PC-3 (cell line): ENCODE measurements around the gene IFT25. TPM values are rescaled to one million over a fixed set of nuclear protein-coding genes. Genes with fewer than 3 reads are reported as not detected.

Experiments
- ATAC-seq: fragments of 200-7000 bp; cut with Tn5 transposase; 2 replicates; pipeline ENCODE4 v1.9.1; 2020; ENCODE audit warnings: mild to moderate bottlenecking, moderate library complexity
- BruUV-seq: library from RNA; stranded (reverse); fragments of 400-500 nt; replicated peaks from 2 replicates; lab custom pipeline; 2021; lab: Mats Ljungman, UMichigan
- CTCF ChIA-PET: fragments of 300-600 bp; sonication (Branson Sonifier 250); formaldehyde crosslinking; loops from one replicate; lab custom pipeline; 2022; ENCODE audit warnings: antibody characterized with exemption; lab: Charles Lee
- POLR2A ChIA-PET: fragments of 300-600 bp; sonication (Branson Sonifier 250); formaldehyde crosslinking; loops from one replicate; lab custom pipeline; 2022; ENCODE audit warnings: antibody characterized with exemption; ENCODE audit not compliant: unreplicated experiment; lab: Charles Lee
- DNase-seq: peaks from one replicate; pipeline ENCODE4 v3.0.0-alpha.2; 2015
- H2AFZ ChIP-seq: fragments of 300-600 bp; sonication (generic); 2 replicates; pipeline ENCODE4 v1.6.0; 2016; ENCODE audit warnings: antibody characterized with exemption, low read length
- H3F3A ChIP-seq: fragments of 300-600 bp; sonication (generic); one replicate; pipeline ENCODE4 v1.6.0; 2017; ENCODE audit warnings: antibody characterized with exemption, low read length, control low read depth, mild to moderate bottlenecking; ENCODE audit not compliant: unreplicated experiment
- H3K27ac ChIP-seq: fragments of 300-600 bp; sonication (generic); 2 replicates; pipeline ENCODE4 v1.5.1; 2016; ENCODE audit warnings: mild to moderate bottlenecking, low read length
- H3K27me3 ChIP-seq: fragments of 300-600 bp; sonication (generic); 2 replicates; pipeline ENCODE4 v1.6.1; 2016; ENCODE audit warnings: low read length, mixed read lengths
- H3K36me3 ChIP-seq: fragments of 300-600 bp; sonication (generic); 2 replicates; pipeline ENCODE4 v1.6.1; 2016; ENCODE audit warnings: low read depth, mixed run types, low read length, mixed read lengths
- H3K4me1 ChIP-seq: fragments of 300-600 bp; sonication (generic); 2 replicates; pipeline ENCODE4 v1.5.1; 2016; ENCODE audit warnings: low read length; ENCODE audit not compliant: insufficient read depth
- H3K4me2 ChIP-seq: fragments of 300-600 bp; sonication (generic); 2 replicates; pipeline ENCODE4 v1.6.0; 2016; ENCODE audit warnings: low read length
- H3K4me3 ChIP-seq: fragments of 300-600 bp; sonication (generic); 2 replicates; pipeline ENCODE4 v1.5.1; 2016; ENCODE audit warnings: mild to moderate bottlenecking, low read length, mixed read lengths
- H3K79me2 ChIP-seq: fragments of 300-600 bp; sonication (generic); 2 replicates; pipeline ENCODE4 v1.6.1; 2017; ENCODE audit warnings: low read length, mixed read lengths
- H3K9ac ChIP-seq: fragments of 300-600 bp; sonication (generic); 2 replicates; pipeline ENCODE4 v1.6.0; 2016; ENCODE audit warnings: mild to moderate bottlenecking, low read length
- H3K9me2 ChIP-seq: fragments of 300-600 bp; sonication (generic); replicated peaks from 2 replicates; pipeline ENCODE4 v1.6.1; 2016; ENCODE audit warnings: mixed run types, low read length, mixed read lengths
- H3K9me3 ChIP-seq: fragments of 300-600 bp; sonication (generic); 2 replicates; pipeline ENCODE4 v1.6.1; 2016; ENCODE audit warnings: low read length, mixed read lengths
- H4K20me1 ChIP-seq: fragments of 300-600 bp; sonication (generic); 2 replicates; pipeline ENCODE4 v1.6.1; 2016; ENCODE audit warnings: low read length, mixed read lengths
- CTCF ChIP-seq: fragments of 300-600 bp; sonication (generic); conservative IDR thresholded peaks from 2 replicates; pipeline ENCODE4 v1.5.1; 2017; ENCODE audit warnings: antibody characterized with exemption, low read depth, mild to moderate bottlenecking, low read length
- EZH2 ChIP-seq: fragments of 300-600 bp; sonication (generic); IDR thresholded peaks from one replicate; pipeline ENCODE4 v1.6.1; 2017; ENCODE audit warnings: antibody characterized with exemption, mild to moderate bottlenecking, low read length; ENCODE audit not compliant: unreplicated experiment
- EZH2phosphoT487 ChIP-seq: fragments of 300-600 bp; sonication (generic); IDR thresholded peaks from 2 replicates; pipeline ENCODE4 v1.6.1; 2018; ENCODE audit warnings: mild to moderate bottlenecking, antibody characterized with exemption, low read length, borderline replicate concordance
- intact Hi-C: fragments of 100-400 bp; cut with micrococcal nuclease; formaldehyde crosslinking; loops from 2 replicates; pipeline ENCODE4 v1.9.0; 2023
- total RNA-seq: library from RNA; depleted of rRNA; stranded (reverse); fragments of >200 nt; gene quantifications from 2 replicates; pipeline ENCODE4 v1.2.3, GENCODE V29; 2014

Gene IFT25
- total RNA-seq, 1 experiment from 2014 or later, result 66.7 TPM

- Histone ChIP-seq H3K79me2 (no peaks in the 10 kb centered on the region), H3K4me2 (no peak overlapping the region), H3K27ac (no peak overlapping the region), H2AFZ (no peak overlapping the region), H3F3A (no peaks in the 10 kb centered on the region), H3K9me3 (no peaks in the 10 kb centered on the region), H4K20me1 (no peaks in the 10 kb centered on the region), H3K36me3 (no peaks in the 10 kb centered on the region), H3K4me1 (peaks cover 7% of the 10 kb centered on the region; the same call in 1 of the 2 replicates), H3K9me2 (no peaks in the 10 kb centered on the region), H3K4me3 (no peak overlapping the region), H3K27me3 (no peaks in the 10 kb centered on the region), H3K9ac (no peak overlapping the region)
- ChIA-PET POLR2A (no interaction called here), CTCF (no interaction called here)
- intact Hi-C loops, result no loop called here
- ATAC-seq, result no peak
- no TSS peak for BruUV-seq
- TF ChIP-seq EZH2 (no peak), EZH2phosphoT487 (no peak), CTCF (no peak)
- no peak for DNase-seq
Observed at GRCh38 chr1:53906121-53906520, 39.4 kb downstream of the IFT25 start.

GRCh38 chr1:53905509-53905908 is 40.0 kb downstream of the IFT25 start:
- Histone ChIP-seq H2AFZ (no peak overlapping the region), H3K36me3 (no peaks in the 10 kb centered on the region), H3F3A (no peaks in the 10 kb centered on the region), H3K27me3 (no peaks in the 10 kb centered on the region), H3K4me1 (peaks cover 7% of the 10 kb centered on the region; the same call in 1 of the 2 replicates), H3K4me3 (no peak overlapping the region), H3K9ac (no peak overlapping the region), H3K79me2 (no peaks in the 10 kb centered on the region), H3K27ac (no peak overlapping the region), H3K9me3 (no peaks in the 10 kb centered on the region), H3K4me2 (no peak overlapping the region), H4K20me1 (no peaks in the 10 kb centered on the region), H3K9me2 (no peaks in the 10 kb centered on the region)
- ChIA-PET POLR2A (no interaction called here), CTCF (no interaction called here)
- no peak for DNase-seq
- ATAC-seq, result no peak
- intact Hi-C loops, result no loop called here
- TF ChIP-seq EZH2phosphoT487 (no peak), CTCF (no peak), EZH2 (no peak)
- BruUV-seq, result no TSS peak

- Histone ChIP-seq H3K9me2 (no peaks in the 10 kb centered on the region), H3K9me3 (no peaks in the 10 kb centered on the region), H3K9ac (no peak overlapping the region), H4K20me1 (no peaks in the 10 kb centered on the region), H3K4me1 (peaks cover 23% of the 10 kb centered on the region), H3K27me3 (no peaks in the 10 kb centered on the region), H3F3A (no peaks in the 10 kb centered on the region), H3K27ac (no peak overlapping the region), H3K79me2 (no peaks in the 10 kb centered on the region), H3K4me2 (no peak overlapping the region), H3K4me3 (no peak overlapping the region), H3K36me3 (no peaks in the 10 kb centered on the region), H2AFZ (no peak overlapping the region)
- intact Hi-C loops, result no loop called here
- TF ChIP-seq CTCF, result no peak
- no peak for TF ChIP-seq EZH2
- TF ChIP-seq EZH2phosphoT487, result no peak
- CTCF ChIA-PET, result no interaction called here
- POLR2A ChIA-PET, result no interaction called here
- DNase-seq (no peak), ATAC-seq (no peak)
- no TSS peak for BruUV-seq
Observed at GRCh38 chr1:53902235-53903138, 43.0 kb downstream of the IFT25 start.
